ENCODE results near the gene ATP8A1.
A peak's percentile ranks its signal among the peaks of the same experiment; 100 is the strongest.
"Not testable (repeated sequence)": the region's sequence is repeated elsewhere in the genome, so short reads cannot be mapped to it uniquely, and the experiment has no call there.

Gene ATP8A1

GRCh38 chr4:42656944-42657792 is at the start of gene ATP8A1:
TSS of gene ATP8A1 (minus strand) at chr4:42657105. CDS start at chr4:42656873, 232 bp downstream.
- H3K27me3 Mint-ChIP-seq: no peaks in the 10 kb centered on the region
- ATAC-seq (peak; percentile 86), DNase-seq (peak; percentile 91 to 94)
- H3K27ac Mint-ChIP-seq: peak within 1 kb of the TSS; percentile 100
- peaks cover 48% of the 10 kb centered on the region for H3K4me1 Mint-ChIP-seq
- peaks cover 9 to 13% of the 10 kb centered on the region in 2 donors for H3K9me3 Mint-ChIP-seq
- peak within 1 kb of the TSS; percentile 93 to 95 for H3K4me3 Mint-ChIP-seq

DNA sequence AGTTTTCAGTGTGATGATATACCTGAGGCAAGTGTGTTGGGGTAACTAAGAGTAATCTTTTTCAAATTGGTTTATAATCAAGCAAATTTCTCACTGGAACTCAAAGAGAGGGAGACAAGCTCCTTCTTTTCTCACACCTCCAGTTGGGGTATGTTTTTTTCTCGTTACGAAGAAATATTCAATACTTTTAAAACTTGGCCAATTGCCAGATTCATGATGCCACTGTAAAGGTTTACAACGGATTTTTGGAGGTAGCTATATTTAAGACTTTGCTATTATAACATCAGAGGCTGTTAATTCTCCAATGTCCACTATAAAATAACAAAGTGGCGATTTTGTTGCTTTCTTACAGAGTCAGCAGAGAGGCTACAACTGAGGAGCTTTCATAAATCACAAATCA is 49.2 kb upstream of the ATP8A1 start:
- Mint-ChIP-seq H3K4me3 (no peak overlapping the region), H3K27me3 (no peaks in the 10 kb centered on the region), H3K27ac (no peak overlapping the region), H3K9me3 (peaks cover under 1 to 2% of the 10 kb centered on the region in 2 donors), H3K4me1 (peaks cover 8% of the 10 kb centered on the region)
- no peak for DNase-seq
- no peak for ATAC-seq

DNA sequence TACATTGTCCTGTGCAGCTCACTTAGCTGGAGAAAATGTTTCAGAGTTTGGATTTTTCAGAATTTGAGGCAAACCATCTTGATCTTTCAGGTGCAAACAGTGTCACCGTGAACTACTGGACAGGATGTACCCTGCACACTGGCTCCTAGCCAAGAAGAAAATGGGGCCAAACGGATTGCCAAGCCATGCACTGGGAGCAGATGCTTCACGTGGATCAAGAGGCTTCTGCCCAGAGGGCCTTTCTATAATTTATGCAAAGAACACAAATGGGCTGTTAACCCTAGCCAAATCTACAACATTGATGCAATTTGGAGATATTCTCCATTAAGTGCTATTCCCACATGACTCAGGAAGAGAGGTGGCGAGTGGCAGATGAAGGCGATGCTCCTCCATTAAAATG is 46.9 kb upstream of the ATP8A1 start:
- Mint-ChIP-seq H3K9me3 (peaks cover 7 to 13% of the 10 kb centered on the region in 2 donors), H3K4me3 (no peak overlapping the region), H3K27me3 (no peaks in the 10 kb centered on the region), H3K27ac (no peak overlapping the region), H3K4me1 (peaks cover 8% of the 10 kb centered on the region)
- DNase-seq: no peak
- ATAC-seq: no peak

- peaks cover 8% of the 10 kb centered on the region for H3K4me1 Mint-ChIP-seq
- no peaks in the 10 kb centered on the region for H3K27me3 Mint-ChIP-seq
- H3K9me3 Mint-ChIP-seq: peaks cover 10 to 15% of the 10 kb centered on the region in 2 donors
- H3K27ac Mint-ChIP-seq: no peak overlapping the region
- ATAC-seq (no peak), DNase-seq (no peak)
- H3K4me3 Mint-ChIP-seq: no peak overlapping the region
Observed at GRCh38 chr4:42702895-42703294, 46.0 kb upstream of the ATP8A1 start.

DNA sequence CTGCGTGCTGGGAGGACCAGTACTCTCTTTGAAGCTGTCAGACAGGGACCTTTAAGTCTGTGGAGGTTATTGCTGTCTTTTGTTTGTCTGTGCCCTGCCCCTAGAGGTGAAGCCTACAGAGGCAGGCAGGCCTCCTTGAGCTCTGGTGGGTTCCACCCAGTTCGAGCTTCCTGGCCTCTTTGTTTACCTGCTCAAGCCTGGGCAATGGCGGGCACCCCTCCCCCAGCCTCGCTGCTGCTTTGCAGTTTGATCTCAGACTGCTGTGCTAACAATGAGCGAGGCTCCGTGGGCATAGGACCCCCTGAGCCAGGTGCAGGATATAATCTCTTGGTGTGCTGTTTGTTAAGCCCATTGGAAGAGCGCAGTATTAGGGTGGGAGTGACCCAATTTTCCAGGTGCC is 44.9 kb upstream of the ATP8A1 start:
- not testable (repeated sequence) for DNase-seq, H3K4me3 Mint-ChIP-seq, H3K4me1 Mint-ChIP-seq, ATAC-seq, H3K27me3 Mint-ChIP-seq, H3K27ac Mint-ChIP-seq
- peaks cover 10 to 15% of the 10 kb centered on the region in 2 donors for H3K9me3 Mint-ChIP-seq

DNA sequence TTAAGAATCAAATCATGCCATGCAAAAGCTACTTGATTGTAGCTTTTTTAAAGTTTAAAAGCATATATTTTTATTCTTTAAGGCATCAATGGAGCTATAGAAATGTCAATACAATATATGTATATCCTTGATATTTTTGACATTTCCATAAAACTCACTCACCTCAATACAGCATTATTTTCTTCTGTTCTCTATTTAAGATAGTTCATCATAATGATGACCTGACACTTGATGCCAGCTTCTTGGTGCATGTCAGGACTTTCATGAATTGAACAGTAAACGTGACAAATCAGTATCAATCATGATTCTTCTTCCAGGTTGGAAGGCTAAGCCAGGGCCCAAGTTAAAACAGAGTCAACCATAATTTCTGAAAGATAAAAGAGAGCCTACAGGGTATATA is 33.6 kb upstream of the ATP8A1 start:
- Mint-ChIP-seq H3K4me3 (no peak overlapping the region), H3K27me3 (no peaks in the 10 kb centered on the region), H3K27ac (no peak overlapping the region), H3K9me3 (no peaks in the 10 kb centered on the region), H3K4me1 (no peaks in the 10 kb centered on the region)
- no peak for ATAC-seq
- DNase-seq: no peak

GRCh38 chr4:42683393-42683792 is 26.5 kb upstream of the ATP8A1 start:
- no peak overlapping the region for H3K27ac Mint-ChIP-seq
- H3K27me3 Mint-ChIP-seq: no peaks in the 10 kb centered on the region
- no peak for ATAC-seq

DNA sequence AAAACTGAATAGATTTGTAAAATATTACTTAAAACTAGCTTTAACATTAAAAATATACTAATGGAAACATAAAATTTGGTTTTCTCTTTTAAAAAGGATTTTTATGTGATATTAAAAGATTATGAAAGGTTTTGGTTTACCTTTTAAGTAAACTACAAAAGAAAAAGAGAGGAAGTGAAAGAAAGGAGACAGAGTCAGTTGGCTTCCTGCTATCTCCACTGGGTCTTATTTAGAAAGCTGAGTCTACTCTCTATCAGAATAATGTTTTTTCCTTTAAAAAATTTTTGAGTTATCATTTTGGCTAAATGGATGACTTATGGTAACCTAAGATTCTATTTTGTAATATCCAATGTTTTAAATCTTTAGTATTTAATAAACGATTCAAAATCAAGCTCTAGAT is 21.6 kb upstream of the ATP8A1 start:
- H3K27me3 Mint-ChIP-seq: no peaks in the 10 kb centered on the region
- ATAC-seq: no peak
- no peak overlapping the region for H3K27ac Mint-ChIP-seq
- peaks cover 64% of the 10 kb centered on the region for H3K4me1 Mint-ChIP-seq
- H3K4me3 Mint-ChIP-seq: peak overlapping the region in 1 of 2 donors; percentile 84
- no peak for DNase-seq
- peaks cover 0 to 7% of the 10 kb centered on the region in 2 donors for H3K9me3 Mint-ChIP-seq

More at GRCh38 chr4:42683393-42683792, 26.5 kb upstream of the ATP8A1 start:
- Mint-ChIP-seq H3K9me3 (peaks cover 0 to 4% of the 10 kb centered on the region in 2 donors), H3K4me3 (no peak overlapping the region), H3K4me1 (peaks cover 31% of the 10 kb centered on the region)
- no peak for DNase-seq

DNA sequence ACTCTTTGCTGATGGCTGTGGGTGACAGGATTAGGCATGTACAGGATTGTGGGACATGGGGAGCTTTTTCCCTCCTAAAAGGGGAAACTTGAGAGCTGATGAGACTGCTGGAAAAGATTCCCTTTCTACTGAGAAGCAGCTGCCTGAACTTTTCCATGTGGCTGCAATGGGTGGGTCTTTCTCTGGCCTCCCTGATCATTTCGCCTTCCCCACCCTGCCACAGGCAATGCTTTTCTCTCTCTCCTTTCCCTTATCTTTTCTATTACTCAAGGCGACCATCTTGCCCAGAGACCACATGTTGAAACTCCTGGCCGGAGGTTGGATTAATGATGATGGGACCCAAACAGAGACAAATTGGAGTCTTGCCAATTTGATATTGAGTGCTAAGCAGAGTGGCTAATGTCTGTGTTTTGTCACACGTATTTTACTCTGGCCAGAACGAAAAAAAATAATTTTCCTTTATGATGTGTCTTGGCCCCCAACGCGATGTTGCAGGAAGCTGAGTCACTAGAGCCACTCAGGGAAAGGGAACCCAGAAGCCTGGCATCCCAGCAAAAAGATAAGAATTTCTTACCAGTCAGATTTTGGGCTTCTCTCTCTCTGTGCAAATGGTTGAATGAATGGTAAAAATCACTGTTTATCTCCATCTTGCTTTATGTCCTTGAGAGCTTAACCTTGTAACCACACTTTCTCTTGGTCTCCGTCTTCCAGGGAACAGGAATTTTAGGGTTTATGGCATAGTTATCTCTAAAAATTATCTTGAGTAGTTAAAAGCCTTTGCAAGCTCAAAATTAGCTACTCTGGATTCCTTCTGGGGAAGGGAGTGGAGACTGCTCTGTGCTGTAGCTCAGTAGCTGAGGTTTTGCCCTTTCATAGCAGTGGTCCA is 19.4 kb upstream of the ATP8A1 start:
- ATAC-seq (no peak), DNase-seq (no peak)
- Mint-ChIP-seq H3K9me3 (peaks cover 0 to 7% of the 10 kb centered on the region in 2 donors), H3K27me3 (no peaks in the 10 kb centered on the region), H3K4me1 (peaks cover 67% of the 10 kb centered on the region), H3K27ac (peak overlapping the region; percentile 48 to 69), H3K4me3 (peak overlapping the region; percentile 60 to 84)

GRCh38 chr4:42673082-42673425 is 16.1 kb upstream of the ATP8A1 start:
- Mint-ChIP-seq H3K27me3 (no peaks in the 10 kb centered on the region), H3K4me1 (peaks cover 75% of the 10 kb centered on the region), H3K27ac (peak overlapping the region; percentile 96 to 97), H3K9me3 (peaks cover 0 to 7% of the 10 kb centered on the region in 2 donors), H3K4me3 (peak overlapping the region; percentile 83 to 85)
- ATAC-seq (peak; percentile 81), DNase-seq (peak; percentile 16 to 62)

DNA sequence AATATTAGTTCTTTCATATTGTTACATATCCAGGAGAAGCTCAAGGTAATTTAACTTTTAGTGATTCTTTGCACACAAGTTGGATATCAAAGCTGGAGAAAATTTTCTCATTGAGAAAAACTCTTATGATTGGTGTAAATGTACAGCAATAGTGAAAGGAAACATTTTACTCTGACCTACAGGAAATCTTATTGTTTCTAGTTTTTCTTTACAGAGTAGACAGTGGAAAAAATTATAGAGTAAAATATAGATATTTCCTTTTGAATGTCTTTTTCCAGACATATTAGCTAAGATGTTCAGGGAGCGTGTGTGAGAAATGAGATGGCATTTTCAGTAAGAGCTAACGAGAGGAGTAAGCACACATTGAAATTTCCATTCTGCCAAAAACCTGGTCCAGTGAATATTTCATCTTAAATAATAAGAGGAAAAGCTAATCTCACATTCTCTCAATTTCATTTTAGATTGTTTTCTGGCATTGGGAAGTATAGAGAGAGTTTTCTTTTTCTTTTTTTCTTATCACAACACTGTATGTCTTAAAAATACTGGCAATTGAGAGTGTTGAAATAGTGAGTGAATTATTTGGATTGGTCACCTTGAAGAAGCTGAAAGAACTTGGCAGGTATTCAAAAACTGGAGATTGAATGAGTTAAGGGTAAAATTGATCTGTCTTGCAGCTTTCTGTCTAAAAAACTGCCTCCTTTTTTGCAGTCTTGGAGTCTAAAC is 15.6 kb upstream of the ATP8A1 start:
- Mint-ChIP-seq H3K4me1 (peaks cover 71% of the 10 kb centered on the region), H3K27me3 (no peaks in the 10 kb centered on the region), H3K9me3 (peaks cover 0 to 7% of the 10 kb centered on the region in 2 donors), H3K4me3 (peak overlapping the region; percentile 83 to 85), H3K27ac (peak overlapping the region; percentile 96 to 97)
- DNase-seq (no peak), ATAC-seq (no peak)

DNA sequence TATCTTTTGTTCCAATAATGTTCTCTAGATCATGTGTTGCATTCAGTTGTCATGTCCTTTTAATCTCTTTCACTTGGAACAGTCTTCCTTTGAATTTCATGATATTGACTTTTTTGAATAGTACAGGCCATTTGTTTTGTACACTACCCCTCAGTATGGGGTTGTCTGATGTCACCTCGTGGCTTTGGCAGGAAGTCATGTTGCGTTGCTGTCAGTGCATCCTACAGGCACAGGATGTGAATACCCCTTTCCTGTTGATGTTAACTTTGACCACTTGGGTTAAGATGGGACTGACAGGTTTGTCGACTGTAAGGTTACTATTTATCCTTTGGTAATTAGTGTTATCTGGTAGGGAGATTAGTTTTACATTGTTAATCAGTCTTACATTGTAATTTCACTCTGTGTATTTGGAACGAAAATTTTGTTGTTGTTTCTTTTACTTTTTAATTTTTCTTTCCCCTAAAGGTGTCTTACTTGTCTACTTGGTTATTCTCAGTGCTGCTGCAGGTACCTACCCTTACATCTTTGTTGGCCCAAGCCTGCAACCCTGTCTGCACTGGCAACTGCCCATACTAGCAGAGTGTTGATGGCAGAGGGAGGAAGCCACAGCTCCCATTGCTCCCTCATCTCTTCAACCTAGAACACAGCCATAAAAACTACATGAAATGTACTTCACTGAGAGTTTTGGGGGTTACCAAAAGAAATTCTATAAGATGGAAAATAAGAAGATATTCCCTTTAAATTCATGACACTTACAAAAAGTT is 14.7 kb upstream of the ATP8A1 start:
- peak; percentile 32 to 77 for DNase-seq
- H3K9me3 Mint-ChIP-seq: peaks cover 0 to 7% of the 10 kb centered on the region in 2 donors
- H3K4me1 Mint-ChIP-seq: peaks cover 75% of the 10 kb centered on the region
- H3K4me3 Mint-ChIP-seq: peak overlapping the region; percentile 83 to 85
- no peaks in the 10 kb centered on the region for H3K27me3 Mint-ChIP-seq
- ATAC-seq: peak; percentile 95
- peak overlapping the region; percentile 95 to 97 for H3K27ac Mint-ChIP-seq

- no peak for DNase-seq
- peak overlapping the region; percentile 93 to 95 for H3K4me3 Mint-ChIP-seq
- no peaks in the 10 kb centered on the region for H3K27me3 Mint-ChIP-seq
- no peak for ATAC-seq
- peak overlapping the region in 1 of 2 donors; percentile 100 for H3K27ac Mint-ChIP-seq
- H3K4me1 Mint-ChIP-seq: peaks cover 37% of the 10 kb centered on the region
- peaks cover 1 to 2% of the 10 kb centered on the region in 2 donors for H3K9me3 Mint-ChIP-seq
Observed at GRCh38 chr4:42658261-42658660, 1.4 kb upstream of the ATP8A1 start.

DNA sequence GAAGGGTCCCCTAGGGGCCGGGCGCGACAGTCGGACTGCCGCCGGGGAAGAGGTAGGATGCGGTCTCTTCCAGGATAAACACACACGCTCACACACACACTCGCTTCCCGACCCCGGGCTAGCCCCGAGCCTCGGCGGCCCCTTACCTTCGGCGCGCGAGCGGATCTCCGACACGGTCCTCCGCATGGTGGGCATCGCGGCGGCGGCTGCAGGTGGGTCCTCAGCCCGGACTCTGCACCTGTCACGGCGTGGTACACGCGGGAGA is 294 bp downstream of the ATP8A1 start:
- H3K4me1 Mint-ChIP-seq: peaks cover 52% of the 10 kb centered on the region
- DNase-seq: no peak
- H3K27ac Mint-ChIP-seq: peak overlapping the region; percentile 90 to 97
- H3K27me3 Mint-ChIP-seq: no peaks in the 10 kb centered on the region
- no peak for ATAC-seq
- H3K9me3 Mint-ChIP-seq: peaks cover 15 to 19% of the 10 kb centered on the region in 2 donors
- H3K4me3 Mint-ChIP-seq: peak overlapping the region; percentile 86 to 93
